GM21526 (cell line): Measurements from ENCODE around the gene IL23A.
"Not testable (repeated sequence)": the region's sequence is repeated elsewhere in the genome, so short reads cannot be mapped to it uniquely, and the experiment has no call there.

Experiments used
- ATAC-seq: cut with Tn5 transposase; IDR thresholded peaks from one replicate; pipeline ENCODE4 v1.9.1; 2021; ENCODE audit warnings: moderate library complexity; ENCODE audit not compliant: unreplicated experiment, low FRiP score

The IL23A gene

DNA sequence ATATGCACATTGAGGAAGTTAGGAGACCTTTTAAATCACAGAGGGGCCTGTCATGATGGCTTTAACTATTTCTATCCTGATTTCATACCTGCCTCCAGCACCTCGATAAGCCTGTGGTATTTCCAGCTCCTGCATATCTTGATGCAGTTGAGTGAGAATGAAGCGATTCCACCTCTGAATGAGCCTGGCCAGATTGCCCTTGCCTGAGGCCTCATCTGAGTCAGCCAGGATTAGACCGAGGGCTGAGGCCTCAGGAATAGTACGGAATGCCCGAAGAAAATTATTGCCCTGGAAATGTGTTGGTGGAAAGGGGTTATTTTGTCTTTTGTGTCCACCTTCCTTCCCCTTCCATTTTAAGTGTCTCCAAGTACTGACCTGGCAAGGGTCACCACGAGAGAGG, 14.5 kb upstream of the IL23A start:
- ATAC-seq: no peak

DNA sequence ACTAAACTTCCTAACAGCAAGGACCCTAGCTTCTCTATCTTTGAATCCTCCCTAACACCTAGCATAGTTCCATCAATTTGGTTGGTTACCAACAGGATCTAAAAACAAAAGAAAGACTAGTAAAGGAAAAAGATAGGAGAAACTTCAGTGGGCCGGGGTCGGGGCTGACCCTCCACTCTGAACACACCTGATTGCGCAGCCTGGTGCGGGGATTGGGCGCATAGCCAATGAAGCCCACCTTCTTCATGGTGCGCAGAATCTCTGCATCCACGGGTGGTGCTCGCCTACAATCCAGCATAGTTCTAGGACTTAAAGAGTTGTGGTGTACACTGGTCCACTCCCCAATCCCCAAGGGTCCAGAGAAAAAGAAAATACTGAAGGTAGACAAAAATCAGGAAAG, 12.6 kb upstream of the IL23A start:
- ATAC-seq: no peak

DNA sequence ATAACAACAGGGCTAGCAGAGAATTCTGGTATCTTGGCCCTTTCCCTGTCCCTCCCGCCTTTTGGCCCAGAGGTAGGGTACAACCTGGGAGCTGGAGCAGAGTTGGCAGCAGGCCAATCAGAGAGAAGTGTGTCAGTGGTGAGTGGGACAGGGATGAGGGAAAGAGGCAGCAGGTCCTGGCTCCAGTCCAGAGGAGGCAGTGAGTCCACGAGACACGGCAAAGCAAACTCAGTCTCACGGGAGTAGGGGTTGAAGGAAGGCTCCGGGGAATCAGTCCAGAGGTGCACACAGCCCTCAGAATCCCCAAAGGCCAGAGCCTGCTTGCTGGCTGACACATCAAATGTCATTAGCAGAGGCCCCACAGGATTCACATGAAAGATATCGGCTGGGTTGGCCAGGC, 12.2 kb upstream of the IL23A start:
- no peak for ATAC-seq

DNA sequence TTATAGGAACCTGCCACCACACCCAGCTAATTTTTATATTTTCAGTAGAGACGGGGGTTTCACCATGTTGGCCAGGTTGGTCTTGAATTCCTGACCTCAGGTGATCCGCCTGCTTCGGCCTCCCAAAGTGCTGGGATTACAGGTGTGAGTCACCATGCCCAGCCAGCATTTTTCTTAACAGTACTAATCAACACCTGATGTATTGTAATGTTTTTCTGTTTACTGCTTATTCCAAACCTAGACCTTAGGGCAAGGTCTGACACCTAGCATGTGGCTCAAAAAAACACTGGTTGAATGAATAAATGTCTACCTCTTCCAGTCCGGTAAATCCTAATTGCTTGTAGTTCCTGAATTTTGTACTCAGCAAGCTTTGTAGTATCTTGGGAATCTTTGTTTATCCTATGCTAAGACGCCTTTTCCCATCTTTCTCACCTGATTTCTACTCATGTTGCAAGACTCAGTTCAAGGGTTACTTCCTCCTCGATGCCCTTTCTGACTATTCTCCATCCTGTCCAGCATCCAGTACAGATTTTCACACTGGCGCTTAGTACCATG, 7.7 kb upstream of the IL23A start:
- no peak for ATAC-seq

DNA sequence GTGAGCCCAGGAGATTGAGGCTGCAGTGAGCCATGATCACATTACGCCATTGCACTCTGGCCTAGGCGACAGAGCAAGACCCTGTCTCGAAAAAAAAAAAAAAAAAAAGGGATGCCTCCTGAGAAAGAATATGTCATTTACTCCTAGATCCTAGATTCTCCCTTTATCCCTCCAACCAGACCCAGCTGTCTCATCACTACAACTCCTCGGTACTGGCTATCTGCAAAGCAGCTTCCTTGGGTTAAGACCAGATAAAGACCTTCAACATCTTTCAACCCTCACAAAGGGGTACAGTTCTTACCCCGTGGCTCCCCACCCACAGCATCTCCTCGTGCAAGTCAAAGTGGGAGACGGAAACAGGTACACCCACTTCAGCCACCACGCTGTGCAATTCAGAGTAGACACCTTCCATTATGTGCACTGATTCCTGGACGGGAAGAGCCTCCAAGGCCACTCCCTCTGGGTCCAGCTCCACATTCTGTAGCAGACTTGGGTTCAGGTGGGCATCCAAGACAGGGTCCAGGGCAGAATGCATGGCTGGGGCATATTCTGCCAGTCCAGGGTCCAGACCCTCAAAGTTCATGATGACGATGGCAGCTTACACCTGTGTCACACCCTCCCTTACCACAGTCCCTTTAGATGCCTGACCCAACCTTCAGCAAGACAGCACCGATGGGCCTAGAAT, 6.0 kb upstream of the IL23A start:
- ATAC-seq: no peak

DNA sequence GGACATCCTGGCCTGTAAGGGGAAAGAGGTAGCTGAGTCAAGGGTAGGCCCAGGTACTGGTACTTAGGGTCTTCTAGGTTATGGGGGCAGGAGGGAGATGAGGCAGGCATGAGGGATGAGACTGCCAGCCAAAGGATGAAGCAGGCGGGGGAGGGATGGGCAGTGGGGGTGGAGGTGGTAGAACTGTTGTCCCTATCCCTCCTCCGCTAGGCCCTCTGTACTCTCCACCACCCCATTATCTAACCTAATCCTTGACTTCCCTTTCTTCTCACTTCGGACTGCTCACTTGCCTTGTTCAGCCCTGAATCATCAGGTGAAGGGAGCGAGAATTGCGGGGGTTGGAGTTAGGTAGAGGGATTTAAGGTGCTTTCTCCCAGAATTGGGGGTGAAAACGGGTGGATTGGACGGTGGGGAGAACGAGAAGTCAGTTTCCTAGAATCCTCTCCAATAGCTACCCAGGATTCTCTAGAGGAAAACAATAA, 5.4 kb upstream of the IL23A start:
- no peak for ATAC-seq

DNA sequence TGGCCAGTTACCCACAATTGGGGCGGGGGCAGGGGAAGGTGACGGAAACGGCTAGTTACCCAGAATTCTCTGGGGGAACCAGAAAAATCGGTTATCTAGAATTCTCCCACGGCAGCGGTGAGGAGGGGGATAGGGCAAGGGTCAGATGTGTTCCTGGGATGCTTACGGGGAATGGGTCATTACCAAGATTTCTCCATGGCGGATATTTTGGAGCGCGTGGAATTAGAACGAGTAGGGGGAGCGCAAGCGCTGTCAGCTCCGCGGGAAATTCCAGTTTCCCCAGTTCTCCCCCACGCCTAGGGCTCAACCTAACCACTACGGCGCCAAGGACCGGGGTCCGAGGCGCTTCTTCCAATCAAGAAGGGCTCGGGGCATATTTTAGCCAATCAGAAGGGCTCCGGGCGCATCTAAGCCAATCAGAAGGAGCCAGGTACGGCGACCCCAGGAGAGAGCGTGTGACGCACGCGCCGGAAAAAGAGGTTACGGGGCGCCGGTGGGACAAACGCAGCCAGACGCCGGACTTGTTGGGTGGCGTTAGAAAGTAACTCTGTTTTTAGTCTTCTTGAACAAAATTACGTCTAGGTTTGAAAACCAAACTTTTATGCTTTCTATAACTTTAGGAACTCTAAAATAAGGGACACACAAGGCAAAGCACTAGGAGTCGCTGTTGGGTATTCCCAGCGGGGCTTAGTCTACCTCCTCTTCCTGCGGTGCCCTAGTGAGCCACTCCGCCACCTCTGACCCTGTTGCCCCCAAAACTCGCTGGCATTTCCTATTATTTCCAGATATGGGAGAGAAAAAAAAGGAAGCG, 4.8 kb upstream of the IL23A start, which contains the start of gene PAN2:
TSS of gene PAN2 (minus strand) at position 322 of the 811 bp plus-strand sequence. CDS start 906 bp downstream, outside the sequence.
- ATAC-seq: peak; percentile 82

DNA sequence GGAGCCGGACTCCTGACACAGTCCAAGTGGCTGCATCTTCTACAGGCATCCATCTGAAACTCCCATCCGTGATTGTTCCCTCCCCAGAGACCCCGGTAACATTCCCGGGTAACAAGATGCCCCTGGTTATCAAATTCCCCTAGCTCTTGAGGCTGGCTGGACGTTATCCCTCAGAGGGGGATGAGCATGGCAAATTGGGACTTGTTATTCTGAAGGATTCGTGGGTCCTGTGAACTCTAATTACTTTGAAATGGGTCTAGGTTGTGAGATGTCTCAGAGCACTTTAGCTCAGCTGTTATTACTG, 4.2 kb upstream of the IL23A start:
- ATAC-seq: no peak

DNA sequence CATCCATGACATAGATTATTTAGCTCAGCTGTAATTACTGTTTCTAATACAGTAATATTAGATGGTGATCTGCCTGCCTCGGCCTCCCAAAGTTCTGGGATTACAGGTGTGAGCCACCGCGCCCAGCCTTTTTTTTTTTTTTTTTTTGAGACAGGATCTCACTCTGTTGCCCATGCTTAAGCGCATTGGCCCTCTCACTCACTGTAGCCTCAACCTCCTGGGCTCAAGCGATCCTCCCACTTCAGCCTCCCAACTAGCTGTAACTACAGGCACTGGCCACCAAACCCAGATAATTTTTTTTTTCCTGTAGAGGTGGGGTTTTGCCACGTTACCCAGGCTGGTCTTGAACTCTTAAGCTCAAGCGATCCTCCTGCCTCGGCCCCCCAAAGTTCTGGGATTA, 3.2 kb upstream of the IL23A start:
- ATAC-seq: not testable (repeated sequence)

DNA sequence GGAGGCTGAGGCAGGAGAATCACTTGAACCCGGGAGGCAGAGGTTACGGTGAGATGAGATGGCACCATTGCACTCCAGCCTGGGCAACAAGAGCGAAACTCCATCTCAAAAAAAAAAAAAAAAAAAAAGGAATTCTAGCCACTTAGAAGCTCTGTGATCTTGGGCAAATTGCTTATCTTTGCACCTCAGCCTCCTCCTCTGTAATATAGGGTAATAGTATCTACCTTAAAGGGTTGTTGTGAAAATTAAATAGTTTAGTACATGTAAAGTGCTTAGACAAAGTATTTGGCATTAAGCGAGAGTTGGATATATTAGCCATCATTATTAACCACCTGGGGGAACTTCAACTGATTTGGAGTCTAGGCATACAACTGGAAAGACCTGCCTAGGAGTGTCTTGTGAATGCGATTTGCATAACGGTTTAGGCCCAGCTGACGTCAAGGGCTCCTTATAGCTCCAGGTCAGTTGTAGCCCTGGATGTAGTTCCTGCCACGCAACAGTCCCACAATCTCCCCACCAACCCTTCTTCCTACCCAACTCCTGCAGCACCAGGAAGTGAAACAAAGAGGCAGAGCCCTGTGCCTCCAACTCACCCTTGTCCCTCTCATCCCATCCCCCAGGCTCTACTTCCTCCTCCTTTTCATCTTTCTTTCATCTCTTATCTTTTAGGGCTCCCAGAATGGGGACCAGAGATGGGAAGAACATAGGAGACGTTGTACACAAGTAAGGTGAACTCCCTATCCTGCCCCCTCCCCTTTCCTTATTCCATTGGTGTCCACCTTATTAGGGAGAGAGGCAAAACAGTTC, 2.1 kb upstream of the IL23A start:
- no peak for ATAC-seq

DNA sequence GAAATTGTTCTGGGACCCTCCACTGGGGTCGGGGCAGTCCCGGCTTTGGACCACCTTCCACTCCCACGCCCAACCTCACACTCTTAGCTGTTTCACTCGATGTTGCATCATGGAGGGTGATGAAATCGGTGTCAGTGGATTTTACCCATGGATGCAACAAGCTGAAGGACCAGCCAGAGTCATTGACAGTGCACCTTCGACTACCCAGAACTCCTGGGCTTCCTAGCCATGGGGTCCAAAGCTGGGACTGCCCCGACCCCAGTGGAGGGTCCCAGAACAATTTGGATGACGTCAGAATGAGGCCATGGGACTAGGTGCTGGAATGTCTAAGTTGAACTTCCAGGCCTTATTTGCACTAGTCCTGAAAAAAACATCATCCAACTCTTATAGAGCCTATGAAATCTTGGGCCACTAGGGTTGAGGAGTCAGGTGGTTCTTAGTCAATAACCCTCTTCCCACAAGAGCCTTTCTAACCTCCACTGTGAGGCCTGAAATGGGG, 882 bp upstream of the IL23A start:
- no peak for ATAC-seq

DNA sequence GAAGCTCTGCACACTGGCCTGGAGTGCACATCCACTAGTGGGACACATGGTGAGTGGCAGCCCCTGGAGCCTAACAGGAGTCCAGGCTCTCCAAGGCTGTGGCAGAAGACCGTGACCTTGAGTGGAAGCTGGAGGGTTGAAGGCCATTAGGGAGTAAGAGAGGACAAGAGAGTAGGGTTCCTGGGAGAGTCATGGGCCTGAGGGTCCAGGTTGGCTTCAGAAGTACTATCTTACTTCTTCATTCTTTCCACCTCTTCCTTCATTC, 406 bp downstream of the IL23A start:
- no peak for ATAC-seq

DNA sequence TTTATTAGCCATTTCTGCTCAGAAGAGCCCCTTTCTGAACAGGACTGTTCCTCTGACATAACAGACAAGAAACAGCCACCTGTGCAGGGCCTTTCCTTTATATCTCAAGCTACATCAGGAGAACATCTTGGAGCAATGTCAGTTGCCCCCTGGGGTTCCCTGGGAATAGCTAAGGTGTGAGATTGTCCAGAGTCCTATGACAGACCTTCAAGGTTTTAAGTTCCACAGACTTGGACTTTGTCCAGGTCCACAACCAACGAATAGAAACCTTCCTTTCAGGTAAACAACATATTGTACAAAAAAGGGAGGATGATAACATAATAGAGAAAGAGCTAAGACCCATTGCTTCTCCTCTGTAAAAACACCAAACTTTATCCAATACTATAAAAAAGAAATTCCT, 2.9 kb downstream of the IL23A start:
- ATAC-seq: no peak

DNA sequence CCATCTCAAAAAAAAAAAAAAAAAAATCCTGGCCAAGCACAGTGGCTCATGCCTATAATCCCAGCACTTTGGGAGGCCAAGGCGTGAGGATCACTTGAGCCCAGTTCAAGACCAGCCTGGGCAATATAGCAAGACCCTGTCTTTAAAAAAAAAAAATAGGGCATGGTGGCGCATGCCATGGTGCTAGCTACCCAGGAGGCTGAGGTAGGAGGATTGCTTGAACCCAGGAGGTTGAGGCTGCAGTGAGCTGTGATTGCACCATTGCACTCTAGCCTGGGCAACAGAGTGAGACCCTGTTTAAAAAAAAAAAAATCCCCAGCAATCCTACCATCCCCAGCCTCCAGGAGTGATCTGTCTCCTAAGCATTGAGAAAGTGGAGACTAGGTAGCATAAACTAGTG, 3.6 kb downstream of the IL23A start:
- not testable (repeated sequence) for ATAC-seq

DNA sequence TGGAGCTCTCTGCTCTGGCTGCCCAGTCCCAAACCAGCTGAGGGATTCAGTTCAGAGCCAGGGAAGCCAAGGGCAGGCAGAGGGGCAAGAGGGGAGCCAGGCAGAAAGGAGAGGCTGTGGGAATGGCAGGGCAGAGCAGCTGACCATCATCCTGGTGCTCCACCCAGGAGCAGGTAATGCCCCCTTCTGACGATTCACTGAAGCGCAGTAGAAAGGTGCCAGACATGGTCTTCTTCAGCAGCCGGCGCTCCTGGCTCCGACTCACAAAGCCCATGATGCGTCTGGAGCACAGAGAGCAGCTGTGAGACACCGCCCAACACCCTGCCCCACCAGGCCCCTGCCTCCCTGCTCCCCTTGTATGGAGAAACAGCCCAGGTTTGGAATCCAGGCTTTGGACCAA, 8.0 kb downstream of the IL23A start:
- no peak for ATAC-seq

DNA sequence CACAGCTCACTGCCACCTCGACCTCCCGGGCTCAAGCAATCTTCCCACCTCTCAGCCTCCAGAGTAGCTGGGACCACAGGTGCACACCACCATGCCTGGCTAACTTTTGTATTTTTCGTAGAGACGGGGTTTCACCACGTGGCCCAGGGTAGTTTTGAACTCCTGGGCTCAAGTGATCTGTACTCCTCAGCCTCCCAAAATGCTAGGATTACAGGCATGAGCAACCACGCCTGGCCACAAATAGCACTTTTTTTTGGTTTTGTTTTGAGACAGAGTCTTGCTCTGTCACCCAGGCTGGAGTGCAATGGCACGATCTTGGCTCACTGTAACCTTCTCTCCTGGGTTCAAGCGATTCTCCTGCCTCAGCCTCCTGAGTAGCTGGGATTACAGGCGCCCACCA, 8.6 kb downstream of the IL23A start:
- not testable (repeated sequence) for ATAC-seq

DNA sequence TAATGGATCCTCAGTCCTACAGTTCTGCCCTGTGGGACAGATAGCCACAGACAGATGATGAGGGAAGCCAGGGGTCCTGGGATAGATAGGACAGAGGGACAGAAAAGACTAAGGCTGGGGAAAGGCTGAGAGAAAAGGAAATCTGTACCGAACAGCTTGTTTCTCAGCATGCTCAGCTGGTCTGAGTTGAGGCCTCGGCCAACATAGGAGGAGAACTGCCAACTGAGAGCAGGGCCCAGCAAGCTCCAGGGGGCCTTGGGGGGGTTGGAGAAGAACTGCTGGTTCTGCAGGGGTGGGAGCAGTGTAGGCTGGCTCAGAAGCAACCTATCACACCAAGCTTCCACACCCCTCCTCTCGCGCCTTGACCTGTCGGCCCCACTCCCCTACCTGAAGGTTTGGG, 10.1 kb downstream of the IL23A start:
- no peak for ATAC-seq

DNA sequence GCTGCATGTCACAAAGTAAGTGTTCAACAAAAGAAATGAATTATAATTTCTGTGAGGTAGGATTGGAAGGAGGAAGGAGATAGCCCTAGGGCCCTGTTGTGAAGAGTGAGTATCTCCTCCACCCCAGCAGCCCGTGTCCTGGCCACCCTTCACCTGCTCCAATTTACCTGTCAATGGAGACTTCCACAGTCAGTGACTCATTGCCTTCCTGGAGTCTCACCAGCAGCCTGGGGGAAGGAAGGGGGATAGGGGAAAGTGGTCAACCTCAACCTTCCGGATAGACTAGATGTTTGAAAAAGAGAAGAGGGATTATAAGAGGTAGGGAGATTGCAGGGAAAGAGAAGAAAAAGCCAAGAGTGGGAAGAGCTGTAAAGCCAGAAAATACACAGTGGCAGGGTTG, 12.0 kb downstream of the IL23A start:
- no peak for ATAC-seq

DNA sequence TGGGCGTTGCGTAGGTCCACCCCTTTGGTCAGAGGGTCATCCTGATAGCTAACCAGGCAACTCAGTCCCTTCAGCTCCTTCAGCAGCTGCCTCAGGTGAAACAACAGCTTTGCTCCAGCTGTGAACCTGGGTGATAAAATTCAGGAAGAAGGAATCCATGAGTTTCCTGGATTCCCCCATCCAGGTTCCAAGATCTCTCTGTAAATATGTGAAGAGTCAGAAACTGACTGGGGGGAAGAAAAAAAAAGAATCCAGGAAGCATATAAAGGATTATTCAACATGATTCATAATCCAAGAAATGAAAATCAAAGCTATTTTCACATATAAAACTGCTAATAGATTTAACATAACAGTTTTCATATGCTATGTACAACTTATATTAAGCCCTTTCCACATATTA, 12.6 kb downstream of the IL23A start:
- ATAC-seq: no peak

DNA sequence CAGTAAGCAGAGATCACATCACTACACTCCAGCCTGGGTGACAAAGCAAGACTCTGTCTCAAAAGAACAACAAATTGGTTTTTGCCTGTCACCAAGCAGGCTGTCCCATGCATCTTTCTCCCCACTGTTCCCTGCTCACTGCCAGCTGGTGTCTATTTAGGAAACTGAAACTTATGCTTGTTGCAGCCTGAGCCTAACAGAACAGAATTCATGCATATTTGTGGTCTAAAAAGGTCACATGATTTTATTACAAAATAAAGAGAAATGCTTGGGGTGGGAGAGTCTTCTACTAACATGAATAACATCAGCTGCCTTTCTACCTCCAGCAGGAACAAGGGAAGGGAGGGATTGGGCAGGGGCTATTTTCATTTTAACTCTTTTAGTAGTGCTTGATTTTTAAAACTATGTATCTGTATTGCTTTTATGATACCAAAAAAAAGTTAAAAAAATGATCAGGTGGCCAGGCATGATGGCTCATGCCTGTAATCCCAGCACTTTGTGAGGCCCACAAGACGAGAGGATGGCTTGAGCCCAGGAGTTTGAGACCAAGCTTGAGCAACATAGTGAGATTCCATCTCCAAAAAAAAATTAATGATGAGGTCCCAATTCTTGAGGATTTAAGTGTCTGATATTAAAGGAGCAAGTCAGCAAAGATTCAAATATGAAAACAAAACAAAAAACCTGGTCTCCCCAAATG, 20.3 kb downstream of the IL23A start:
- no peak for ATAC-seq
